Measurements from ENCODE around the gene ZNF521. TPM values are rescaled to one million over a fixed set of nuclear protein-coding genes. Genes with fewer than 3 reads are reported as not detected.

ZNF521 gene
- polyA plus RNA-seq, 1 donor: 42.2 TPM

- no peak for DNase-seq
Measured at GRCh38 chr18:25251068-25251467, 100.9 kb downstream of the ZNF521 start.

- DNase-seq: no peak
Measured at GRCh38 chr18:25250474-25250851, 101.5 kb downstream of the ZNF521 start.

- DNase-seq: no peak
Measured at GRCh38 chr18:25248755-25249154, 103.2 kb downstream of the ZNF521 start.

GRCh38 chr18:25247725-25248124 lies 104.2 kb downstream of the ZNF521 start:
- no peak for DNase-seq

- no peak for DNase-seq
Measured at GRCh38 chr18:25244924-25245698, 106.9 kb downstream of the ZNF521 start.

- DNase-seq: no peak
Measured at GRCh38 chr18:25244170-25244569, 107.8 kb downstream of the ZNF521 start.

GRCh38 chr18:25243754-25244153 lies 108.2 kb downstream of the ZNF521 start:
- no peak for DNase-seq

- no peak for DNase-seq
Measured at GRCh38 chr18:25243257-25243656, 108.7 kb downstream of the ZNF521 start.

GRCh38 chr18:25240420-25240770 lies 111.6 kb downstream of the ZNF521 start:
- no peak for DNase-seq

GRCh38 chr18:25239581-25240419 lies 112.2 kb downstream of the ZNF521 start:
- DNase-seq: no peak

- DNase-seq: no peak
Measured at GRCh38 chr18:25239151-25239550, 112.8 kb downstream of the ZNF521 start.

GRCh38 chr18:25237571-25238267 lies 114.2 kb downstream of the ZNF521 start:
- DNase-seq: no peak

GRCh38 chr18:25236736-25237135 lies 115.2 kb downstream of the ZNF521 start:
- no peak for DNase-seq

- no peak for DNase-seq
Measured at GRCh38 chr18:25235401-25236042, 116.4 kb downstream of the ZNF521 start.

- DNase-seq: no peak
Measured at GRCh38 chr18:25234740-25235345, 117.1 kb downstream of the ZNF521 start.

- no peak for DNase-seq
Measured at GRCh38 chr18:25234322-25234639, 117.7 kb downstream of the ZNF521 start.

- no peak for DNase-seq
Measured at GRCh38 chr18:25233528-25234321, 118.2 kb downstream of the ZNF521 start.

GRCh38 chr18:25231327-25231691 lies 120.7 kb downstream of the ZNF521 start:
- no peak for DNase-seq

- DNase-seq: no peak
Measured at GRCh38 chr18:25230658-25231326, 121.2 kb downstream of the ZNF521 start.

GRCh38 chr18:25229920-25230319 lies 122.0 kb downstream of the ZNF521 start:
- DNase-seq: no peak

- no peak for DNase-seq
Measured at GRCh38 chr18:25229081-25229480, 122.9 kb downstream of the ZNF521 start.
